ENCODE data around the gene SNX22.
"Not testable (repeated sequence)": the region's sequence is repeated elsewhere in the genome, so short reads cannot be mapped to it uniquely, and the experiment has no call there.

The SNX22 gene

GRCh38 chr15:64151727-64152506, at the start of gene SNX22:
TSS of gene SNX22 (plus strand) at chr15:64151731. CDS start at chr15:64151776, 45 bp downstream.
- DNase-seq = no peak

- no peak for DNase-seq
These were observed 49.0 kb upstream of the SNX22 start for GRCh38 chr15:64102497-64102896.

GRCh38 chr15:64105113-64105704, 46.3 kb upstream of the SNX22 start:
- no peak for DNase-seq

GRCh38 chr15:64107337-64107736, 44.2 kb upstream of the SNX22 start:
- DNase-seq = no peak

- DNase-seq = not testable (repeated sequence)
These were observed 41.3 kb upstream of the SNX22 start for GRCh38 chr15:64110108-64110701.

GRCh38 chr15:64110950-64111678, 40.4 kb upstream of the SNX22 start:
- DNase-seq = no peak

- DNase-seq = no peak
These were observed 39.9 kb upstream of the SNX22 start for GRCh38 chr15:64111679-64112050.

GRCh38 chr15:64112073-64112772, 39.3 kb upstream of the SNX22 start:
- no peak for DNase-seq

- no peak for DNase-seq
These were observed 38.6 kb upstream of the SNX22 start for GRCh38 chr15:64112904-64113303.

- no peak for DNase-seq
These were observed 33.6 kb upstream of the SNX22 start for GRCh38 chr15:64117759-64118487.

- not testable (repeated sequence) for DNase-seq
These were observed 31.2 kb upstream of the SNX22 start for GRCh38 chr15:64120322-64120721.

GRCh38 chr15:64121614-64122013, 29.9 kb upstream of the SNX22 start:
- DNase-seq = no peak

- no peak for DNase-seq
These were observed 29.1 kb upstream of the SNX22 start for GRCh38 chr15:64122444-64122843.

- DNase-seq = no peak
These were observed 28.6 kb upstream of the SNX22 start for GRCh38 chr15:64122936-64123351.

- no peak for DNase-seq
These were observed 25.6 kb upstream of the SNX22 start for GRCh38 chr15:64125978-64126377.

GRCh38 chr15:64127521-64128270, 23.8 kb upstream of the SNX22 start:
- no peak for DNase-seq

- no peak for DNase-seq
These were observed 21.4 kb upstream of the SNX22 start for GRCh38 chr15:64130159-64130558.

- DNase-seq = no peak
These were observed 20.0 kb upstream of the SNX22 start for GRCh38 chr15:64131547-64131946.

GRCh38 chr15:64132217-64132616, 19.3 kb upstream of the SNX22 start:
- DNase-seq = no peak

GRCh38 chr15:64133623-64134344, 17.7 kb upstream of the SNX22 start:
- DNase-seq = no peak
